GM19455 (cell line): ENCODE measurements around the gene SLC25A29.

Source experiments
- ATAC-seq: cut with Tn5 transposase; IDR thresholded peaks from one replicate; pipeline ENCODE4 v1.9.1; 2021; ENCODE audit not compliant: unreplicated experiment

The SLC25A29 gene

DNA sequence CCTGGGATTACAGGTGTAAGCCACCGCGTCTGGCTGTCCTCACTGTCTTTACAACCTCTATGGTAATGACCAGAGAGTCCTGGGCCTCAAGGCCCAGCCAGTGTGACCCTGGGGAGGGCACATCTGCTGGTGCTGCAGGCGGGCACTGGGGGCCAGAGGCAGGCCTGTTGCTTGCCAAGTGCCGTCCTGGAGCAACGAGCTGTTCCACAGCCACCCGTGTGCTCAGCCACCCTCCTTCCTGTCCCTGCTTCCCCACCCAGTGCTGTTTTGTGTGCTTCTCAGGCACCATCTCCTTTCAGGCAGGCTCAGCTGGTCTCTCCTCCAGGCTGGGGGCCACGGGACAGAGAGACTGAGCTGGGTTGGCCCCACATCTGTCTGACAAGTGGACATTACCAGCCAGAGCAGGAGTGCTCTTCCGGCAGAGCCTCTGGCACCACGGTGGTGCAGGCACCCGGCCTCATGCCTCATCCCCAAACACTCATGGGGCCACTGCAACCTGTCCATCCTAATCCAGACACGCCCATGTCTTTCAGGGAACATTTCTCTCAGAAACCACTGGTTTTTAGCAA is 25.9 kb upstream of the SLC25A29 start:
- ATAC-seq = no peak

DNA sequence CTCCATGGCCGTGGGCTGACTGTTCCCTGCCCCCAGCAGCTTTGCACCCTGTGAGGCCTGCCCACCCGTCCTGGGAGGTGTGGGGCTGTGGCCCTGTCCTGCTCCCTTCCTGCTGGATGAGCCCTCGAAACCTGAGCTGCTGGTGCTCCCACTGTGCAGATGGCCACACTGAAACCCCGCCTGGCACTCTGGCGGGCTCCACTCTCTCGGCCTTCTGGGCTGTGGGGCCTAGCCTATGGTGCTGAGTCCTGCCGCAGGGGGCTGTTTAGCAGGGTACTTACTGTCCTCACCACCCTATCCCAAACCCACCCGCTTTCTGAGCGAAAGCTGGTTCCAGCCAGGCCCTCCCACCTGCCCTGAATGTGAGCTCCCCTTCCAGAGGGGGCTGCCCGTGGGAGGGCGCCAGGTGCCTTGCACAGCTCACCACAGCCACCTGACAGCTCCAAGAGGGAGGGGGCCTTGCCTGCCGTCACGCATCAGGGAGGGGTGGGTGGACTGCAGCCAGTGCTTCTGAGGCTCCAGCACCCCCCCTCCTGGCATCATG is 24.2 kb upstream of the SLC25A29 start:
- ATAC-seq = no peak

DNA sequence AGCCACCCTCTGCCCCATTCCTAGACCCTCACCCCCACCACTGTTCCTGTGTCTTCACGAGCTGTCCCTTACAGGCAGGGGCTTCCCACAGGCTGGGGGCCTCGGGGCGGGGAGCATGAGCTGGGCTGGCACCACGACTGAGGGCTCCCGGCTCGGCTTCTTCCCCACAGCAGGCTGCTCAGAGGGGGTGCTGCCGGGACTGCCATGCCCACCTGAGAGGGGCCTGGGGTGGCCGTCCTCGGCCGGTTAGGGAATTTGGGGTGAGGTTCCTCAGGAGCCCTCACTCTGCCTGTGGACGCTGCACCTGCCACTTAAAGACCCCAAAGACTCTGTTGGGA is 23.7 kb upstream of the SLC25A29 start:
- no peak for ATAC-seq

DNA sequence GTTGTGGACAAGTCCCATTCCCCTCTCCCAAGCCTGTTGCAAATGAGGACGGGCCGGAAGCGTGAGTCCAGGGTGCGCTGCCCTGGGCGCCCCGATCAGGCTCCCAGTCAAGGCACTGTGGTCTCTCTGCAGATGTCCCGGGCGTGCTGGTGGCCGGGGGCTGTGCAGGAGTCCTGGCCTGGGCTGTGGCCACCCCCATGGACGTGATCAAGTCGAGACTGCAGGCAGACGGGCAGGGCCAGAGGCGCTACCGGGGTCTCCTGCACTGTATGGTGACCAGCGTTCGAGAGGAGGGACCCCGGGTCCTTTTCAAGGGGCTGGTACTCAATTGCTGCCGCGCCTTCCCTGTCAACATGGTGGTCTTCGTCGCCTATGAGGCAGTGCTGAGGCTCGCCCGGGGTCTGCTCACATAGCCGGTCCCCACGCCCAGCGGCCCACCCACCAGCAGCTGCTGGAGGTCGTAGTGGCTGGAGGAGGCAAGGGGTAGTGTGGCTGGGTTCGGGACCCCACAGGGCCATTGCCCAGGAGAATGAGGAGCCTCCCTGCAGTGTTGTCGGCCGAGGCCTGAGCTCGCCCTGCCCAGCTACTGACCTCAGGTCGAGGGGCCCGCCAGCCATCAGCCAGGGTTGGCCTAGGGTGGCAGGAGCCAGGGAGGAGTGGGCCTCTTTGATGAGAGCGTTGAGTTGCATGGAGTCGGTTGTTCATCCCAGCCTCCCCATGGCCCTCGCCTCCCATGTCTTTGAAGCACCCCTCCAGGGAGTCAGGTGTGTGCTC is 23.2 kb upstream of the SLC25A29 start:
- no peak for ATAC-seq

DNA sequence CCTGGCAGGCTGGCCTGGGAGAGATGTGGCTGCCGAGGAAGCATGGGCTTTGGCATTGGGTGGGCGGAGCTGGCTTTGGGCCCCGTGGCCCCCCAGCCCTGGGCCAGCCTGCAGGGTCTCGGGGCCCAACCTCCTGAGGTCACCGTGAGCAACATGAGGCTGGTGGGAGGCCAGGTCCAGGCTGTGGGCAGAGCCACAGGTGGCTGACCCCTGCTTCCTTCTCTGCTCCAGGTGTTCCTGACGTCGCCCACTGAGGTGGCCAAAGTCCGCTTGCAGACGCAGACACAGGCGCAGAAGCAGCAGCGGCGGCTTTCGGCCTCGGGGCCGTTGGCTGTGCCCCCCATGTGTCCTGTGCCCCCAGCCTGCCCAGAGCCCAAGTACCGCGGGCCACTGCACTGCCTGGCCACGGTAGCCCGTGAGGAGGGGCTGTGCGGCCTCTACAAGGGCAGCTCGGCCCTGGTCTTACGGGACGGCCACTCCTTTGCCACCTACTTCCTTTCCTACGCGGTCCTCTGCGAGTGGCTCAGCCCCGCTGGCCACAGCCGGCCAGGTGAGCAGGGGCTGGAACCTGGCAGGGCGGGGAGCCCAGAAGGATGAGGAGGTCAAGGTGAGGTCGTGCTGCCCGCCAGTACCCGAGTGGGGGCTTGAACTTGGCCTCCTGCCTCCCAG is 22.4 kb upstream of the SLC25A29 start:
- no peak for ATAC-seq

DNA sequence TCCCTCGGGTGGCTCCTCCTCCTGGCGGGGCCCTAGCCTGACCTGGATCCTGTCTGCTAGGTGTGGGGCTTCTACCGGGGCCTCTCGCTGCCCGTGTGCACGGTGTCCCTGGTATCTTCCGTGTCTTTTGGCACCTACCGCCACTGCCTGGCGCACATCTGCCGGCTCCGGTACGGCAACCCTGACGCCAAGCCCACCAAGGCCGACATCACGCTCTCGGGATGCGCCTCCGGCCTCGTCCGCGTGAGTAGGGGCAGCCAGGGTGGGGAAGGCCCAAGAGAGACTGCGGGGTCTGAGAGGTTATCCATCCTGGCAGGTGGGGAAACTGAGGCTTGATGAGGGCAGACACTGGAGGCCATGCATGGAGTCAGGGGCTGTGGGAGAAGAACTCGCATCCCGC is 20.9 kb upstream of the SLC25A29 start:
- ATAC-seq = no peak

DNA sequence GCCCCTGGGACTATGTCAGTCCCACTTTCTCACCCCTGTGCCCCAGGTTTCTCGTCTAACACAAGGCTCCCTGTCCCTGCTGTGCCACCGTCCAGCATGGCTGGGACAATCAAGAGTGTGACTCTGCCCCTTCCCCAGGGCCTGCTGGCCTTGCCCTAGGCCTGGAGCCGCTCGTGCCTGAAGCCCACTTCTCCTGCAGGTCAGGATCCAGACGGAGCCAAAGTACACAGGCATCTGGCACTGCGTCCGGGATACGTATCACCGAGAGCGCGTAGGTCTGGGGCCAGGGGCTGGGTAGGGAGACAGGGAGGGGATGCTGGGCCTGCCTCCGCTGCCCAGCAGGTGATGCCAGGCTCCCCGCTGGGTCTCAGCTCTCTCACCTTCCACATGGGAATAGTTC is 19.7 kb upstream of the SLC25A29 start:
- ATAC-seq = no peak

DNA sequence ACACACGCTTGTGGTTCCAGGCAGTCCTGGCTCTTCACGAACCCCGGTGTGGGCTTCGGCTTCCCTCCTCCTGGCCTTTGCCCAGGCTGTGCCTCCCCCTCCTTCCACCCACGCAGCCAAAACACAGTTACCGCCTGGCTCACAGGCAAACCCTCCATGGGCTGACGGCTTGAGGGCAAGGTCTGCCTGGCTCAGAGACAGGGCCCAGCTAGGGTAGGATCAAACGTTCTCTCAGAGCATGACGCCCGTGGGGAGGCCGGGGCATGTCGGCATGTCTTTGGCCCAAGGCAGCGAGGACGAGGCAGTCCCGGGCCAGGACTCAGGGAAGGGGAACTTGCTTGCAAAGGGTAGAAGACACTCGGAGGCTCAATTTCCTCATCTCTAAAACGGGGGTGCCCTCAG is 19.0 kb upstream of the SLC25A29 start:
- ATAC-seq = no peak

DNA sequence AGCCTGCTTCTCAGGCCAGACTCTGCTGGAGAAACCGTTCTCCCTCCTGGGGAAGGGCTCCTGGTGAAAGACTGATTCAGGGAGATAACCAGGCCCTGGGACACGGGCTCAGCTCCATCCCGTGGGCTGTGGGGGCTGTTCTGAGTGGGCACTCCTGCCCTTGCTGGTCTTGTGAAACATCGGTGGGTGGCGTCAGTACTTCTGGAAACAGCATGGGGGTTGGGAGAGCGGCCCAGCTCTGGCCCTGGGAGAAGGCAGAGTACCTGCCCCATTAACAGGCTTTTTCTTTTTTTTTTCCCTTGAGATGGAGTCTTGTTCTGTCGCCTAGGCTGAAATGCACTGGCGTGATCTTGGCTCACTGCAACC is 17.7 kb upstream of the SLC25A29 start:
- no peak for ATAC-seq

DNA sequence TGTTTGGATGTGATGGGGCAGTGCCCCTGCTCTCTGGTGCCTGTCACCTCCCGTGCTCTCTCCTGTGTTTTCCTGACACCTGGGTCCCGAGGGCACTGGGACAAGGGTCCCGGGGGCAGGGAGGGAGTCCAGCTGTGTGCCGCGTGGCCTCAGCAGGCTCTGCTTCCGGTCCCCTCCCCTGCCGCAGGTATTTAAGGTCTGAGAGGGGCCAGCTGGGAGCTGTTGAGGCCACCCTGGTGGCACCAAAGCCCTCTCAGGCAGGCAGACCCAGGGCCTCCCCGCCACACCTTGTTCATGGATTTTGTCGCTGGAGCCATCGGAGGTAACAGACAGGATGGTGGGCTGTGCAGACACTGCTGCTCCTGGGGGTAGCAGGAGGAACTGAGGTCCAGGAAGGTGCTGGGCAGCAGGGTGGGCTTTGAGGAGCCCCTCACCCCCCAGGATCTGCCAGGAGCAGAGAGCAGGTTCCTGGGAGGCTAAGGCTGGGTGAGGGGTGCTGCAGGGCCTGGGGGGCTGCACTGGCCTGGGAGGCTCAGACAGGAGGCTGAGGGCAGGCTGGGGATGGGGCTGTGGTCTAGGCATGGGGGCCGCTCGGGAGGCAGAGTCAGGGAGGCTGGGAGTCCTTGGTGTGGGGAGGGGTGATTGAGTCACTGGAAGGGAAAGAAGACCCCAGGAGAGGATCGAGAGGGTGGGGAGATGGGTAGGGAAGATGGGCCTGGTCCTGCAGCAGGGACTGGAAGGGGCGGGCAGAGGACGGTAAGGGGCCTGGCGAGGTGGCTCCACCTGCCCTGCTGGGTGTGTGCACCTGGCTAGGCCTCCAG is 17.1 kb upstream of the SLC25A29 start, which contains the start of gene SLC25A47:
SLC25A47 (plus strand) TSS at position 219 of the 821 bp plus-strand sequence; CDS start at position 295, 76 bp downstream.
- no peak for ATAC-seq

DNA sequence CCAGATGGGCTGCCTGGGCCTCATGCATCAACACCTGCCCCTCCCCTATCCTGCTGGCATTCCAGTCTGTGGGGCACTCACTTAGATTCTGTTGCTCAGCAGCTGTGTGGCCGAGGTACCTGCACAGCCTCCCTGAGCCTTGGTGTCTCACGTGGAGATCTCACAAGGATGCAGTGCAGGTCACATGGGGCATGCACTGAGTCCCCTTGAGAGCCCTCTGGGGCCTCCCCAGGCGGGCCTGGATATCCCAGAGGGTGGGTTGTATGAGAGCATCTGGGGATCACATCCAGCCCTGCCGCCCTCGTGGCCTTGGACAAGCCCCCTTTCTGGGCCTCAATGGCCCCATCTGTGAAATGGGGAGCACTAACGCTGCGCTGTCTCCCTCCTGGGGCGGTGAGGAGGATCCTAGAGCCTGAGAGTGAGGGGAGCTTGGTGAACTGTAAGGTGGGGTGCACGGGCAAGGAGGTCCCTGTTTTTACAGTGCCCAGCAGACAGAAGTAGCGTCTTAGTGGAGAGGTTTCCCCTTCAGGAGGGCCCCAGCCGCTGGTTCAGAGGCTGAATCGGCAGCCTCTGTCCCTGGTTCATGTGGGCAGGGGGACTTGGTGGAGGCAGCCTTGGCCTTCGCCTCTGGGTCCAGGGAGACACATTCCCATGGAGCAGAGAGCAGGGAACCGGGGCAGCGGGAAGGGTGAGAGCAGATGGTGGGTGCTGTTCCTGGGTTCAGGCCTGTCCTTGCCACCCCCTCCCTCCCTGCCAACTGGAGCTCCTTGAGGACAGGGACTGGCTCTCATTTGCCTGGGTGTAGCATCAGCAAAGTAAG is 16.1 kb upstream of the SLC25A29 start:
- ATAC-seq = no peak

DNA sequence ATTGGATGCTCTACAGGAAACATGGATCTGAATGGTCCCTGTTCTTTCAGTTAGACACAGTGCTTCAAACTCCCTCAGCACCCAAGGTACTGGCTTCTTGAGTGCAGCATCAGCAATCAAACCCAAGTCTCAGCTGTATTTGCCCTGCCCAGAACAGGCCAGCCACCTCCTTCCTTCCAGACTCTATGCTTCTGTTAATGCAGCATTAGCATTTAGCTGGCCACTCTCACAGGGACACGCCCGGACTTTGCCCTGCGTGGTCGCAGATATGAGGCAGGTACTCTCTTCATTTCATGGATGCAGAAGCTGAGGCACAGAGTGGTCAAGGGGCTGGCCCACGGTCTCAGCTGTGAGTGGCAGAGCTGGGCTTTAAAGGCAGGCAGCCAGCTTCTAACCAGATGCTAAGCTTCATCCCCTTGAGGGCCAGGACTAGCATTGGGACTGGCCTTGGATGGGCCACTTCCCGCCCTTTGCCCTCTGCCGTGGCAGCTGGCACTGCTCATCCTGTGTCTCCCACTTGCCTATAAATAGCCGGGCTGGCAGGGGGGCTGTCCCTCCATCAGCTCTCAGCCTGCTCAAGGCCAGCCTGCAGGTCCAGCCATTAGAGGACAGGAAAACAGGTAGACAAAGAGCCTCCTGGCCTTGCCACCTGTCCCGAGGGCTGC is 15.4 kb upstream of the SLC25A29 start:
- no peak for ATAC-seq

DNA sequence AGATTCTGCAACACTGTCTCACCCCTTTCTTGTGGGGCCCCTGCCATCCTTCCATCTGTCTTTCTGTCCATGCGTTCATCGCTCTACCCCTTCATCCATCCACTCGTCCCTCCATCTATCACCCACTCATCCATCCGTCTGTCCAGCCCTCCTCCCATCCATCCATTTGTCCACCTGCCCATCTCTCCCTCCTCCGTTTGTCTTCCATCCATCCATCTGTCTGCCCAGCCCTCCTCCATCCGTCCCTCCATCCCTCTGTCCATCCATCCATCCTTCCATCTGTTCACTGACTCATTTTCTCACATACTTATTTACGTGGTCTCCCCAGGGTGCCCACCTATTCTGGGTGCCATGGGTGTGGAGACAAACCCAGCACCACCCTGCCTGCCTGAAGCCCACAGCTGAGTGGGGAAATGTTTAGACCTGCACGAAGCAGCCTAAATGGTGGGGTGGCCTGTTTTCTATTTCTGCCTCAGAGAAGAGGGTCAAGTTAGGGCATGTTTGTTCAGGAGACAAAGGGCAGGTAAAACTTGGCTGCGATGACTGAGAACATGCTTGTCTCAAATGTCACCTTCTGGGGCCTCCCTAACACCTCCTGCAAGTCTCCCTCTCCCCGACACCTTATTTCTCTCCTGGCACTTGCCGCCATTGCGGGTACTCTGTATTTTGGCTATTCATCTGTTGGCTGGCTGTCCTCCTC is 14.1 kb upstream of the SLC25A29 start:
- ATAC-seq = no peak

DNA sequence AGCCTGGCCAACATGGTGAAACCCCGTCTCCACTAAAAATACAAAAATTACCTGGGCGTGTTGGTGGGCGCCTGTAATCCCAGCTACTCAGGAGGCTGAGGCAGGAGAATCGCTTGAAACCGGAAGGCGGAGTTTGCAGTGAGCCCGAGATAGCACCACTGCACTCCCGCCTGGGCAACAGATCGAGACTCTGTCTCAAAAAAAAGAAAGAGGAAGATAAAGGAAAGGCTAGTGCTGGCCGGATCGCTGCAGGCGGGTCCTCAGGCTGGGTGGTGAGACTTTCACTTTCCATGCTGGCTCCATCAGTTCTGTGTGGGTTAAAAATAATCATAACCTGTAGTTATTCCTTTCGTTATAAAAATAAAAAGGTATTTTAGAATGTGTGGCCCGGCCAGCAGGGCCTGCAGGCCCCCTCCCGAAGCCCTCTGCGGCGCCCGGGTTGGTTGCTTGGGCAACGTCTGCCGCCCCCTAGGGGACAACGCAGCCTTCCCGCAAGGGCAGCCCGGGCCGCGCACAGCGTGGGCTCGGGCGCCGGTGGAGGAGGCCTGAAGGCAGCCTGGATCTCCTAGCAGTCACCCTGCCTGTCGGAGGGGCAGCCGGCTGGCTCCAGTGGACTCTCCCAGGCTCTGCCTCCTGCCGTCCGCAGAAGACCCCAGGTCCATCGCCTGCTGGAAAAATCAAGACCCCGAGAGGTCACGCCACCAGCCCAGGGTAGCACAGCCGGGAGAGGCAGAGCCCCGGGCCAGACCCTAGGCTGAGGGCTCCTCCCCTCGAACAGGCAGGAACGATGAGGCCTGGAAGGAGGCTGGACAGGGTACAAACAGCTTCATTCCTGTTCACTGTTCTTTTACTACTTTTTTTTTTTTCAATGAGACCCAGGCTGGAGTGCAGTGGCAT is 11.9 kb upstream of the SLC25A29 start:
- ATAC-seq = peak; percentile 87

DNA sequence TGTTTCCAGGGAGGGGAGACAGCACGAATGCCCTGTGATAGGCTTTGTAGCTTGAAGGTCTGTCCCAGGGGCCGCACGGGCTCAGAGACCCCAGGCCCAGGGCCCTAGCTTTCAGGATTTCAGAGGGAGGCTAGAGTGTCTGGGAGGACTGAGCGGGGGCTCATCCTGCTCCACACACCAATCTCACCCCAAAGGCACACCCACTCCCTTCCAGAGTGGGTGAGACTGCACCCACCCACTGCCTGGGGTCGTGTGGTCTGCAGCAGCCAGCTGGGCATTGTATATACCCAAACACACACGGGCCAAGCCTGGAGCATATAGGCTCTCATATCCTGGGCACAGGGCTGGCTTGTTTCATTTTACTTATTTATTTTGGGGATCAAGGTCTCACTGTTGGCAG is 11.1 kb upstream of the SLC25A29 start:
- no peak for ATAC-seq

DNA sequence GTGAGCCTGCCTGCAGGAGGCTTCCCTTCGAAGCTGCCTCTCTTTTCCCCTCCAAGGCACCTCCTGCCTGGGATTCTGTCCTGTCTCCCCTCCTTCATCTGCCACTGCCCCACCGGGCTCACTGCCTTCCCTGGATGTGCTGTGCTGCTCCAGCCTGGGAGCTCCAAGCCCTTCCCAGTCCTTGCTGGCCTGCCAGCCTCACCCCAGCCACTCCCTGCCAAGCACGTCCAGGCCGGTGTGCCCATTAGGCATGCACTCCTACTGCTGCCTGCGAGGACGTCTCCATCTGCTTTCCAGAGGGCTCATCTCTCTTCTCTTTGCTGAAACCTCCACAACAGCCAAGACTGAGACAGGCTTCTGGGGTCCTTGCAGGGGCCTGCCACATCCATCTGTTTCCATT is 8.5 kb upstream of the SLC25A29 start:
- ATAC-seq = no peak

DNA sequence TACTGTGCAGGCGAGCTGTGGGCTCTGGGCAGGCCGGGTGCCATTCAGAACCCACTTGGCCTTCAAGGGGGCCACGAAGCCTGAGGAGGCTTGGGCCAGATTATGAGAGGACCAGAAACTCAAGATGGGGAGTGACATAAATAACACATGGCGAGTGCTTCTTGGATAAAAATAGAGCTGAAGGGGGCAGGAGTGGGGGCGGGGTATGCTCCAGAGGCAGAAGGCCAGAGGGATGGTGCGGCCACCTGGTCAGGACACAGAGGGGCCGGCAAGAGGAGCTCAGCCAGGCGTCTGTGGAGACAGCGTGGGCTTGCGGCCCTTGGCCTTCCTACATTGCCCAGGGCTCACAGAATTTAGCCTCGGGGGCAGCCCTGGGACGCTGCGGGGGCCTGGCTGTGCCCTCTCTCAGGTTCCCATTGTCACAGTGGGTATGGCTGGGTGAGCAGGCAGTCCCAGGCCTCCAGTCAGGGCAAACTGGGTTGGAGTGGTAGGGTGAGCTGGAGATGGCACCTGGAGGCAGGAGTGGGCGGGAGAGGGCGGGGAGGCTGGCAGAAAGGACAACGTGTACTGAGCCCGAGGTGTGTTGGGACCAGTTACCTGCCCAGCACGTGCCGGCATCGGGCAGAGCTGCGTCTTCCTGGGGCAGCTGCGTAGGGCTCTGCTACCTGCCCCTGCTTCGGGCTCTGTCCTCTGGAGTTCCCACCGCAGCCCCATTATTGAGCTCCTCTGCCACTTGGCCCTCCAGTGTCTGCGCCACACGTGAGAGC is 7.4 kb upstream of the SLC25A29 start:
- no peak for ATAC-seq
